ES-I3 (cell line): Measurements from ENCODE around the gene USP10.

ENCODE experiments used
- H3K36me3 ChIP-seq: 2 replicates; pipeline ENCODE4 v1.6.1; 2013; ENCODE audit warnings: mild to moderate bottlenecking, low read length, control low read depth, moderate library complexity; ENCODE audit not compliant: insufficient read depth
- H3K4me1 ChIP-seq: 2 replicates; pipeline ENCODE4 v1.6.1; 2013; ENCODE audit warnings: mild to moderate bottlenecking, control low read depth, low read length; ENCODE audit not compliant: insufficient read depth
- H3K9ac ChIP-seq: 2 replicates; pipeline ENCODE4 v1.6.1; 2013; ENCODE audit warnings: low read depth, mild to moderate bottlenecking, low read length, moderate library complexity
- H3K9me3 ChIP-seq: 2 replicates; pipeline ENCODE4 v1.6.1; 2013; ENCODE audit warnings: mild to moderate bottlenecking, low read length, moderate library complexity; ENCODE audit not compliant: control insufficient read depth, insufficient read depth

Gene USP10

GRCh38 chr16:84765616-84766580 is 66.1 kb downstream of the USP10 start:
- peaks cover 59% of the 10 kb centered on the region for H3K36me3 ChIP-seq
- no peaks in the 10 kb centered on the region for H3K9me3 ChIP-seq
- H3K4me1 ChIP-seq, result no peaks in the 10 kb centered on the region
- H3K9ac ChIP-seq, result no peak overlapping the region

GRCh38 chr16:84766978-84767773 is 67.4 kb downstream of the USP10 start:
- Histone ChIP-seq H3K4me1 (no peaks in the 10 kb centered on the region), H3K9me3 (no peaks in the 10 kb centered on the region), H3K36me3 (peaks cover 51% of the 10 kb centered on the region), H3K9ac (no peak overlapping the region)

- Histone ChIP-seq H3K36me3 (peaks cover 45% of the 10 kb centered on the region), H3K9me3 (no peaks in the 10 kb centered on the region), H3K9ac (no peak overlapping the region), H3K4me1 (no peaks in the 10 kb centered on the region)
Observed at GRCh38 chr16:84768061-84768807, 68.4 kb downstream of the USP10 start.

GRCh38 chr16:84768808-84769197 is 69.0 kb downstream of the USP10 start:
- H3K4me1 ChIP-seq, result no peaks in the 10 kb centered on the region
- H3K9ac ChIP-seq, result no peak overlapping the region
- no peaks in the 10 kb centered on the region for H3K9me3 ChIP-seq
- peaks cover 43% of the 10 kb centered on the region for H3K36me3 ChIP-seq

- H3K36me3 ChIP-seq, result peaks cover 37% of the 10 kb centered on the region
Observed at GRCh38 chr16:84769416-84769815, 69.6 kb downstream of the USP10 start.

GRCh38 chr16:84773312-84773711 is 73.5 kb downstream of the USP10 start:
- Histone ChIP-seq H3K4me1 (no peaks in the 10 kb centered on the region), H3K9ac (no peak overlapping the region), H3K36me3 (peaks cover 30% of the 10 kb centered on the region), H3K9me3 (no peaks in the 10 kb centered on the region)

More at GRCh38 chr16:84769416-84769815, 69.6 kb downstream of the USP10 start:
- Histone ChIP-seq H3K4me1 (no peaks in the 10 kb centered on the region), H3K9ac (no peak overlapping the region), H3K9me3 (no peaks in the 10 kb centered on the region)

- Histone ChIP-seq H3K9me3 (no peaks in the 10 kb centered on the region), H3K4me1 (no peaks in the 10 kb centered on the region), H3K36me3 (peaks cover 27% of the 10 kb centered on the region), H3K9ac (no peak overlapping the region)
Observed at GRCh38 chr16:84774810-84775209, 75.0 kb downstream of the USP10 start.

GRCh38 chr16:84775262-84775810 is 75.5 kb downstream of the USP10 start:
- no peak overlapping the region for H3K9ac ChIP-seq
- no peaks in the 10 kb centered on the region; the same call in 1 of the 2 replicates for H3K9me3 ChIP-seq
- peaks cover 27% of the 10 kb centered on the region for H3K36me3 ChIP-seq
- no peaks in the 10 kb centered on the region for H3K4me1 ChIP-seq

GRCh38 chr16:84777435-84777834 is 77.6 kb downstream of the USP10 start:
- no peaks in the 10 kb centered on the region; the same call in 1 of the 2 replicates for H3K9me3 ChIP-seq
- no peak overlapping the region for H3K9ac ChIP-seq
- no peaks in the 10 kb centered on the region for H3K4me1 ChIP-seq
- H3K36me3 ChIP-seq, result peaks cover 27% of the 10 kb centered on the region

- H3K36me3 ChIP-seq, result peaks cover 23% of the 10 kb centered on the region
Observed at GRCh38 chr16:84778720-84779119, 78.9 kb downstream of the USP10 start.

GRCh38 chr16:84780063-84780462 is 80.3 kb downstream of the USP10 start:
- Histone ChIP-seq H3K4me1 (no peaks in the 10 kb centered on the region), H3K9ac (no peak overlapping the region), H3K36me3 (peaks cover 18% of the 10 kb centered on the region), H3K9me3 (no peaks in the 10 kb centered on the region; the same call in 1 of the 2 replicates)

More at GRCh38 chr16:84778720-84779119, 78.9 kb downstream of the USP10 start:
- Histone ChIP-seq H3K4me1 (no peaks in the 10 kb centered on the region), H3K9me3 (no peaks in the 10 kb centered on the region; the same call in 1 of the 2 replicates), H3K9ac (no peak overlapping the region)

- Histone ChIP-seq H3K9ac (no peak overlapping the region), H3K36me3 (peaks cover 11% of the 10 kb centered on the region), H3K9me3 (no peaks in the 10 kb centered on the region; the same call in 1 of the 2 replicates), H3K4me1 (no peaks in the 10 kb centered on the region)
Observed at GRCh38 chr16:84780544-84781376, 81.0 kb downstream of the USP10 start.

GRCh38 chr16:84782846-84783245 is 83.0 kb downstream of the USP10 start:
- Histone ChIP-seq H3K9me3 (no peaks in the 10 kb centered on the region; the same call in 1 of the 2 replicates), H3K4me1 (no peaks in the 10 kb centered on the region), H3K36me3 (peaks cover 8% of the 10 kb centered on the region), H3K9ac (no peak overlapping the region)
